ENCODE data around the gene INHBE. TPM values are rescaled to one million over a fixed set of nuclear protein-coding genes. Genes with fewer than 3 reads are reported as not detected.

The INHBE gene
- total and polyA plus RNA-seq, 2 of the 8 experiments (the other 6 are each of a cell fraction or from before 2014, with no cell fraction given), result 10.2 to 18.8 TPM

DNA sequence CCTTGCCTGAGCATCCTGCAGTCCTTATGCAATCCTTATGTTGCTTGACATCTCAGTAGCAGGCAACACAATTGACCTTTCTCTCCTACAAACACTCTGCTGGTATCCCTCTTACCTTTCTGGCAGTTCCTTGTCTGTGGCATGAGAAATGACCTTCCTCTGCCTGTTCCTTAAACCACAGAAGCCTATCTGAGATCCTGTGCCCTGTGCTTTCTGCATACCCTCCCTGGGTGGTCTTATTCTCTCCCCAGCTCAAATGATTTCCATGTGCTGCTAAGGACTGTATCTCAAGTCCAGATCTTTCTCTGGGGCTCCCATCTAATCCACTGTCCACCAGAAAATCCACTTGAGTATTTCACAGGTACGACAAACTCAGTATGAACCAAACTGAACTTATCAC, 26.6 kb downstream of the INHBE start (continued):
- TF ChIP-seq, protein P1, sequence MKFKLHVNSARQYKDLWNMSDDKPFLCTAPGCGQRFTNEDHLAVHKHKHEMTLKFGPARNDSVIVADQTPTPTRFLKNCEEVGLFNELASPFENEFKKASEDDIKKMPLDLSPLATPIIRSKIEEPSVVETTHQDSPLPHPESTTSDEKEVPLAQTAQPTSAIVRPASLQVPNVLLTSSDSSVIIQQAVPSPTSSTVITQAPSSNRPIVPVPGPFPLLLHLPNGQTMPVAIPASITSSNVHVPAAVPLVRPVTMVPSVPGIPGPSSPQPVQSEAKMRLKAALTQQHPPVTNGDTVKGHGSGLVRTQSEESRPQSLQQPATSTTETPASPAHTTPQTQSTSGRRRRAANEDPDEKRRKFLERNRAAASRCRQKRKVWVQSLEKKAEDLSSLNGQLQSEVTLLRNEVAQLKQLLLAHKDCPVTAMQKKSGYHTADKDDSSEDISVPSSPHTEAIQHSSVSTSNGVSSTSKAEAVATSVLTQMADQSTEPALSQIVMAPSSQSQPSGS (IDR thresholded peaks at IDR 0.05; ENCODE audit: low read length), result no peak
- no peak for TF ChIP-seq CHD2 (IDR thresholded peaks at IDR 0.05; ENCODE audit: low read length)
- no peak for TF ChIP-seq CHD1 (IDR thresholded peaks at IDR 0.05; ENCODE audit: low read depth, low read length)
- TF ChIP-seq EZH2 (IDR thresholded peaks at IDR 0.05; ENCODE audit: low read depth, low read length, severe bottlenecking), result no peak
- TF ChIP-seq SIN3A (conservative IDR thresholded peaks at IDR 0.05 in 1 of 2, IDR thresholded peaks at IDR 0.05 in 1 of 2; ENCODE audit: low read depth in 1 of 2, low read length in 2 of 2), result no peak
